SK-N-SH (cell line): ENCODE results near the gene HNRNPAB. TPM values are rescaled to one million over a fixed set of nuclear protein-coding genes. Genes with fewer than 3 reads are reported as not detected.

ENCODE experiments used
- CTCF ChIA-PET: fragments of 300-600, 350-600 bp; formaldehyde crosslinking; extraction: SDS; loops from one replicate; lab custom pipeline; 2021; lab: Yijun Ruan, JAX
- POLR2A ChIA-PET: fragments of 350-600 bp; sonication (Branson Sonifier 250); formaldehyde crosslinking; extraction: SDS; loops from one replicate; lab custom pipeline; 2020; ENCODE audit warnings: antibody characterized with exemption, inconsistent platforms; lab: Yijun Ruan, JAX
- DNase-seq: peaks from one replicate; pipeline ENCODE4 v3.0.0; 2012
- H2AFZ ChIP-seq: fragments of 200-600 bp; sonication (generic); 2 replicates; pipeline ENCODE4 v1.8.1; 2016; ENCODE audit warnings: antibody characterized with exemption, mild to moderate bottlenecking, low read depth
- H3F3A ChIP-seq: fragments of 200-600 bp; sonication (generic); replicated peaks from 2 replicates; pipeline ENCODE3; 2016; ENCODE audit warnings: antibody characterized with exemption, mild to moderate bottlenecking; ENCODE audit not compliant: insufficient read depth
- H3K27ac ChIP-seq, 2 experiments: fragments of 200-500 bp in 1 of 2; fragments of 200-600 bp in 1 of 2; sonication (Bioruptor generic) in 1 of 2; sonication (generic), shearing (Covaris generic) in 1 of 2; 2 replicates each; pipeline versions ENCODE4 v1.5.1 to v1.6.1; 2014 to 2016; ENCODE audit warnings: low read depth in 2 of 2, inconsistent platforms in 1 of 2, low read length in 1 of 2, mild to moderate bottlenecking in 1 of 2, mixed read lengths in 1 of 2
- H3K27me3 ChIP-seq: fragments of 200-600 bp; sonication (generic), shearing (Covaris generic); 2 replicates; pipeline ENCODE4 v1.6.1; 2016; ENCODE audit warnings: mixed run types; ENCODE audit not compliant: insufficient read depth
- H3K36me3 ChIP-seq, 2 experiments: fragments of 200-500 bp in 1 of 2; fragments of 200-600 bp in 1 of 2; sonication (Bioruptor generic) in 1 of 2; sonication (generic) in 1 of 2; replicated peaks in 1 of 2; 2 replicates each; pipeline versions ENCODE3 to v1.5.1; 2014 to 2016; ENCODE audit warnings: low read length in 1 of 2, mild to moderate bottlenecking in 1 of 2; ENCODE audit not compliant: insufficient read depth in 2 of 2, control insufficient read depth in 1 of 2
- H3K4me1 ChIP-seq, 2 experiments: fragments of 200-500 bp in 1 of 2; fragments of 200-600 bp in 1 of 2; sonication (Bioruptor generic) in 1 of 2; sonication (generic), shearing (Covaris generic) in 1 of 2; 2 replicates each; pipeline versions ENCODE4 v1.5.1 to v1.6.1; 2014 to 2016; ENCODE audit warnings: low read depth in 1 of 2, low read length in 1 of 2, mixed run types in 1 of 2; ENCODE audit not compliant: insufficient read depth in 2 of 2, control insufficient read depth in 1 of 2
- H3K4me2 ChIP-seq: fragments of 200-600 bp; sonication (generic), shearing (Covaris generic); 2 replicates; pipeline ENCODE4 v1.6.1; 2017; ENCODE audit warnings: mixed run types
- H3K4me3 ChIP-seq, 2 experiments: fragments of 200-500 bp in 1 of 2; fragments of 200-600 bp in 1 of 2; sonication (Bioruptor generic) in 1 of 2; sonication (generic), shearing (Covaris generic) in 1 of 2; 2 replicates each; pipeline versions ENCODE4 v1.5.1 to v1.8.1; 2014 to 2016; ENCODE audit warnings: low read depth in 2 of 2, inconsistent platforms in 1 of 2, low read length in 1 of 2, mild to moderate bottlenecking in 1 of 2, mixed read lengths in 1 of 2, moderate library complexity in 1 of 2
- H3K79me2 ChIP-seq: fragments of 200-600 bp; sonication (generic); 2 replicates; pipeline ENCODE4 v1.8.1; 2017; ENCODE audit warnings: mild to moderate bottlenecking; ENCODE audit not compliant: insufficient read depth
- H3K9ac ChIP-seq: fragments of 200-600 bp; sonication (generic); 2 replicates; pipeline ENCODE4 v1.6.1; 2017; ENCODE audit warnings: mixed run types
- H3K9me2 ChIP-seq: fragments of 200-600 bp; sonication (generic); 2 replicates; pipeline ENCODE4 v1.6.1; 2017; ENCODE audit warnings: mixed run types
- H3K9me3 ChIP-seq: fragments of 200-600 bp; sonication (generic); 2 replicates; pipeline ENCODE4 v1.6.1; 2017; ENCODE audit warnings: mixed run types, mild to moderate bottlenecking, moderate library complexity
- H4K20me1 ChIP-seq: fragments of 200-600 bp; sonication (generic); 2 replicates; pipeline ENCODE4 v1.6.1; 2017; ENCODE audit warnings: mild to moderate bottlenecking, mixed run types; ENCODE audit not compliant: insufficient read depth
- CHD2 ChIP-seq: fragments of 150-350 bp; IDR thresholded peaks from 2 replicates; pipeline ENCODE4 v1.6.1; 2018; ENCODE audit warnings: low read length; ENCODE audit not compliant: partially characterized antibody
- ELF1 ChIP-seq: IDR thresholded peaks from 2 replicates; pipeline ENCODE4 v1.4.0; 2012
- EP300 ChIP-seq, 2 experiments: IDR thresholded peaks; 2 replicates each; pipeline versions ENCODE4 v1.4.0 to v1.6.1; 2012; ENCODE audit warnings: borderline replicate concordance in 1 of 2, low read depth in 1 of 2, low read length in 1 of 2
- FOSL2 ChIP-seq: IDR thresholded peaks from 2 replicates; pipeline ENCODE4 v1.4.0; 2012; ENCODE audit warnings: low read depth, mild to moderate bottlenecking, moderate library complexity, borderline replicate concordance
- FOXJ3 ChIP-seq: sonication (generic); formaldehyde crosslinking; IDR thresholded peaks from 2 replicates; pipeline ENCODE4 v1.5.1; 2020; ENCODE audit warnings: mild to moderate bottlenecking, missing genetic modification reagents
- FOXM1 ChIP-seq: IDR thresholded peaks from 2 replicates; pipeline ENCODE4 v1.4.0; 2012; ENCODE audit warnings: low read depth, mild to moderate bottlenecking
- GABPA ChIP-seq: IDR thresholded peaks from 2 replicates; pipeline ENCODE4 v1.4.0; 2012; ENCODE audit warnings: low read depth, mild to moderate bottlenecking
- GATA2 ChIP-seq: sonication (generic); formaldehyde crosslinking; IDR thresholded peaks from 2 replicates; pipeline ENCODE4 v1.5.0; 2020; ENCODE audit warnings: mild to moderate bottlenecking, missing genetic modification reagents
- MEF2A ChIP-seq: IDR thresholded peaks from 2 replicates; pipeline ENCODE4 v1.4.0; 2012; ENCODE audit warnings: low read depth, borderline replicate concordance
- NFIC ChIP-seq: IDR thresholded peaks from 2 replicates; pipeline ENCODE4 v1.4.0; 2012; ENCODE audit warnings: borderline replicate concordance
- REST ChIP-seq: IDR thresholded peaks from 2 replicates; pipeline ENCODE4 v1.6.1; 2012; ENCODE audit warnings: mild to moderate bottlenecking, low read depth, low read length, moderate library complexity
- RXRA ChIP-seq: IDR thresholded peaks from 2 replicates; pipeline ENCODE4 v1.4.0; 2012; ENCODE audit warnings: low read depth, mild to moderate bottlenecking, borderline replicate concordance
- TAF1 ChIP-seq: IDR thresholded peaks from 2 replicates; pipeline ENCODE4 v1.6.1; 2012; ENCODE audit warnings: low read depth, mild to moderate bottlenecking, low read length, moderate library complexity, borderline replicate concordance
- TCF12 ChIP-seq: IDR thresholded peaks from 2 replicates; pipeline ENCODE4 v1.4.0; 2012
- TEAD4 ChIP-seq: IDR thresholded peaks from 2 replicates; pipeline ENCODE4 v1.4.0; 2012; ENCODE audit warnings: mild to moderate bottlenecking, borderline replicate concordance; ENCODE audit not compliant: insufficient read depth
- USF1 ChIP-seq: IDR thresholded peaks from 2 replicates; pipeline ENCODE4 v1.4.0; 2012; ENCODE audit warnings: low read depth, borderline replicate concordance
- YY1 ChIP-seq: IDR thresholded peaks from 2 replicates; pipeline ENCODE4 v1.4.0; 2012; ENCODE audit warnings: low read depth, mild to moderate bottlenecking
- WGBS: methylation state at CpG from one replicate; pipeline ENCODE4 v1.1.6; 2017; ENCODE audit warnings: low lambda C conversion rate; 5-methylcytosine and 5-hydroxymethylcytosine counted together
- polyA plus RNA-seq, 3 experiments: library from polyadenylated mRNA; depleted of rRNA; stranded (reverse); fragments of >200 nt; gene quantifications; 2 replicates each; pipeline ENCODE4 v1.2.3, GENCODE V29; 2012
- TF ChIP-seq, protein P1 (sequence below): fragments of 200-600 bp; sonication (generic); IDR thresholded peaks from 2 replicates; pipeline ENCODE4 v1.6.1; 2017; ENCODE audit warnings: antibody characterized with exemption, mild to moderate bottlenecking, moderate library complexity
- TF ChIP-seq, protein P2 (sequence below): IDR thresholded peaks from 2 replicates; pipeline ENCODE4; 2012
- TF ChIP-seq, protein P3 (sequence below): IDR thresholded peaks from 2 replicates; pipeline ENCODE4 v1.4.0; 2012; ENCODE audit warnings: low read depth, borderline replicate concordance

Gene HNRNPAB
- polyA plus RNA-seq, 1 of the 3 experiments (the other 2 are of a cell fraction): 164 TPM

DNA sequence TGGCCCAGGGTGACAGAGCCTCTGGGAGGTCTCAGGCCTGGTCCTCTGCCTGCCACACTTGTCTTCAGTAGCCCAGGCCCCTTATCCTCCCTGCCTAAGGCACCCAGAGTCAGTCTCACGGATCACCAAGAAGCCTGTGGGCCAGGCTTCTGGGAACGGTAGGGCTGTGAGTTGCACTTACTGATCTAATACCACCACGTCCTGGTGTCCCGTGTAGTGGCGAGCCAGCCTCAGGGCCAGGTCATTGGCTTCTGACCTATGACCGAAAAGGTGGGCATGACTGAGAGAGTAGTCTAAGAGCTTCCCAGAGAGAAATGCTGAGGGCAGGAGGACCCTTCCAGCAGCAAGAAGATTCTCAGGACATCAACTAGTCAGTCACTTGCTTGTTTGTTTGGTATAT lies 20.8 kb downstream of the HNRNPAB start (continued):
- no peak for TF ChIP-seq REST
- TF ChIP-seq TEAD4: no peak
- TF ChIP-seq GABPA: no peak
- TF ChIP-seq YY1: no peak

- TF ChIP-seq GABPA (no peak), FOXJ3 (CRISPR knock-in tag) (no peak), CHD2 (no peak), TAF1 (no peak), USF1 (no peak), NFIC (no peak), EP300 (IDR thresholded peaks at IDR 0.05; ENCODE audit: borderline replicate concordance in 1 of 2, low read depth in 1 of 2, low read length in 1 of 2) (no peak), GATA2 (CRISPR knock-in tag) (no peak), RXRA (no peak), ELF1 (no peak), TCF12 (no peak), FOSL2 (no peak), YY1 (no peak), FOXM1 (no peak), MEF2A (no peak)
- TF ChIP-seq, protein P1, sequence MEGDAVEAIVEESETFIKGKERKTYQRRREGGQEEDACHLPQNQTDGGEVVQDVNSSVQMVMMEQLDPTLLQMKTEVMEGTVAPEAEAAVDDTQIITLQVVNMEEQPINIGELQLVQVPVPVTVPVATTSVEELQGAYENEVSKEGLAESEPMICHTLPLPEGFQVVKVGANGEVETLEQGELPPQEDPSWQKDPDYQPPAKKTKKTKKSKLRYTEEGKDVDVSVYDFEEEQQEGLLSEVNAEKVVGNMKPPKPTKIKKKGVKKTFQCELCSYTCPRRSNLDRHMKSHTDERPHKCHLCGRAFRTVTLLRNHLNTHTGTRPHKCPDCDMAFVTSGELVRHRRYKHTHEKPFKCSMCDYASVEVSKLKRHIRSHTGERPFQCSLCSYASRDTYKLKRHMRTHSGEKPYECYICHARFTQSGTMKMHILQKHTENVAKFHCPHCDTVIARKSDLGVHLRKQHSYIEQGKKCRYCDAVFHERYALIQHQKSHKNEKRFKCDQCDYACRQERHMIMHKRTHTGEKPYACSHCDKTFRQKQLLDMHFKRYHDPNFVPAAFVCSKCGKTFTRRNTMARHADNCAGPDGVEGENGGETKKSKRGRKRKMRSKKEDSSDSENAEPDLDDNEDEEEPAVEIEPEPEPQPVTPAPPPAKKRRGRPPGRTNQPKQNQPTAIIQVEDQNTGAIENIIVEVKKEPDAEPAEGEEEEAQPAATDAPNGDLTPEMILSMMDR: no peak
- TF ChIP-seq, protein P2, sequence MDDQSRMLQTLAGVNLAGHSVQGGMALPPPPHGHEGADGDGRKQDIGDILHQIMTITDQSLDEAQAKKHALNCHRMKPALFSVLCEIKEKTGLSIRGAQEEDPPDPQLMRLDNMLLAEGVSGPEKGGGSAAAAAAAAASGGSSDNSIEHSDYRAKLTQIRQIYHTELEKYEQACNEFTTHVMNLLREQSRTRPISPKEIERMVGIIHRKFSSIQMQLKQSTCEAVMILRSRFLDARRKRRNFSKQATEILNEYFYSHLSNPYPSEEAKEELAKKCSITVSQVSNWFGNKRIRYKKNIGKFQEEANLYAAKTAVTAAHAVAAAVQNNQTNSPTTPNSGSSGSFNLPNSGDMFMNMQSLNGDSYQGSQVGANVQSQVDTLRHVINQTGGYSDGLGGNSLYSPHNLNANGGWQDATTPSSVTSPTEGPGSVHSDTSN: no peak
- TF ChIP-seq, protein P3, sequence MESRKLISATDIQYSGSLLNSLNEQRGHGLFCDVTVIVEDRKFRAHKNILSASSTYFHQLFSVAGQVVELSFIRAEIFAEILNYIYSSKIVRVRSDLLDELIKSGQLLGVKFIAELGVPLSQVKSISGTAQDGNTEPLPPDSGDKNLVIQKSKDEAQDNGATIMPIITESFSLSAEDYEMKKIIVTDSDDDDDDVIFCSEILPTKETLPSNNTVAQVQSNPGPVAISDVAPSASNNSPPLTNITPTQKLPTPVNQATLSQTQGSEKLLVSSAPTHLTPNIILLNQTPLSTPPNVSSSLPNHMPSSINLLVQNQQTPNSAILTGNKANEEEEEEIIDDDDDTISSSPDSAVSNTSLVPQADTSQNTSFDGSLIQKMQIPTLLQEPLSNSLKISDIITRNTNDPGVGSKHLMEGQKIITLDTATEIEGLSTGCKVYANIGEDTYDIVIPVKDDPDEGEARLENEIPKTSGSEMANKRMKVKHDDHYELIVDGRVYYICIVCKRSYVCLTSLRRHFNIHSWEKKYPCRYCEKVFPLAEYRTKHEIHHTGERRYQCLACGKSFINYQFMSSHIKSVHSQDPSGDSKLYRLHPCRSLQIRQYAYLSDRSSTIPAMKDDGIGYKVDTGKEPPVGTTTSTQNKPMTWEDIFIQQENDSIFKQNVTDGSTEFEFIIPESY: no peak
- no peak overlapping the region for H2AFZ ChIP-seq
- CTCF ChIA-PET: interaction anchor here (3.6 kb wide), 1 partner anchor 8 kb away, joined by 17 read pairs; no protein-coding TSS in a partner anchor
- no peaks in the 10 kb centered on the region for H3K9me2 ChIP-seq
- peaks cover 6 to 21% of the 10 kb centered on the region in 2 experiments; a peak in 2 of 4 replicates for H3K4me1 ChIP-seq
- H3K36me3 ChIP-seq: peaks cover 7 to 29% of the 10 kb centered on the region in 2 experiments
- peaks cover 28% of the 10 kb centered on the region for H3K79me2 ChIP-seq
- no peaks in the 10 kb centered on the region for H3F3A ChIP-seq
- POLR2A ChIA-PET: no interaction called here
- no peak for DNase-seq
- no peaks in the 10 kb centered on the region for H3K9me3 ChIP-seq
- 85% methylated on average over 4 of the region's 4 CpGs for WGBS
- no peak overlapping the region for H3K4me3 ChIP-seq
- no peak overlapping the region for H3K4me2 ChIP-seq
- H4K20me1 ChIP-seq: no peaks in the 10 kb centered on the region
- H3K9ac ChIP-seq: no peak overlapping the region
- no peak overlapping the region for H3K27ac ChIP-seq
- H3K27me3 ChIP-seq: no peaks in the 10 kb centered on the region
Observed at GRCh38 chr5:178227138-178227659, 22.9 kb downstream of the HNRNPAB start.
